Astrocyte of the spinal cord (primary cell): Measurements from ENCODE around the gene TRIM22.
A peak's percentile ranks its signal among the peaks of the same experiment; 100 is the strongest.
"Not testable (repeated sequence)": the region's sequence is repeated elsewhere in the genome, so short reads cannot be mapped to it uniquely, and the experiment has no call there.

ENCODE experiments used
- DNase-seq: peaks from one replicate; pipeline ENCODE4 v3.0.0; 2011; ENCODE audit warnings: low read depth, low spot score
- H3K4me3 ChIP-seq: 2 replicates; pipeline ENCODE4 v1.5.1; 2011; ENCODE audit warnings: low read depth, mild to moderate bottlenecking, low read length, moderate library complexity
- CTCF ChIP-seq: IDR thresholded peaks from 2 replicates; pipeline ENCODE4 v1.5.1; 2012; ENCODE audit warnings: low read depth, mild to moderate bottlenecking, low read length, inconsistent platforms
- in situ Hi-C: cut with HindIII; loops from 2 replicates; pipeline ENCODE4 v1.10.0; 2017; ENCODE audit warnings: low sequenced_read_pairs

TRIM22 gene

GRCh38 chr11:5663511-5663910 lies 26.1 kb upstream of the TRIM22 start:
- no peak overlapping the region for H3K4me3 ChIP-seq
- no peak for TF ChIP-seq CTCF
- in situ Hi-C loops, result no loop called here
- DNase-seq, result no peak

DNA sequence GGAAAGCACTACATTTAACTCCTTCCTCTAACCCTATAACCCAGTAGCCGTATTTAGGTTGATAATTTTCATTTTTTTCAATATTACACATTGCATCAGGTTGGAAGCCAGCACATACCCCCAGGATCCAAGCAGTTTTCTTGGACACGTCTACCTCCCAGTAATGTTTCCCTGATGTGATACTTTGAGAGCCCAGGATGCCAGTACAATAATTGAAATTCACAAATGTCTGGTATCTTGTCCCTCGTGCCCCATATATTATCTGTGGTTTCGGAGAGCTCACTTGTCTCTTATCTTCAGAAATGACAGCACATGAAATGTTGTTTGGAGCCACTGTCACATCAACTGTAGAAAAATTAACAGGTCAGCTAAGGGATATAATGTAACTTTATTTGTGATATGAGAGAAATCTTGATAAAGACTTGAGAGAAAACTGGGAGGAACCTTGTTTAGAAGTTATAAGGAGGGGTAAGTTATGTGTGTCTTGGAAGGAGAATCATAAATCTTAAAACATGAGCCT lies 24.5 kb upstream of the TRIM22 start:
- in situ Hi-C loops, result no loop called here
- TF ChIP-seq CTCF, result no peak
- H3K4me3 ChIP-seq, result no peak overlapping the region
- no peak for DNase-seq

GRCh38 chr11:5665746-5666401 lies 23.7 kb upstream of the TRIM22 start:
- in situ Hi-C loops, result no loop called here
- H3K4me3 ChIP-seq, result no peak overlapping the region
- no peak for TF ChIP-seq CTCF
- DNase-seq, result peak; percentile 8

- TF ChIP-seq CTCF, result no peak
- H3K4me3 ChIP-seq, result no peak overlapping the region
- peak; percentile 36 for DNase-seq
- in situ Hi-C loops, result no loop called here
Measured at GRCh38 chr11:5666402-5666793, 23.2 kb upstream of the TRIM22 start.

DNA sequence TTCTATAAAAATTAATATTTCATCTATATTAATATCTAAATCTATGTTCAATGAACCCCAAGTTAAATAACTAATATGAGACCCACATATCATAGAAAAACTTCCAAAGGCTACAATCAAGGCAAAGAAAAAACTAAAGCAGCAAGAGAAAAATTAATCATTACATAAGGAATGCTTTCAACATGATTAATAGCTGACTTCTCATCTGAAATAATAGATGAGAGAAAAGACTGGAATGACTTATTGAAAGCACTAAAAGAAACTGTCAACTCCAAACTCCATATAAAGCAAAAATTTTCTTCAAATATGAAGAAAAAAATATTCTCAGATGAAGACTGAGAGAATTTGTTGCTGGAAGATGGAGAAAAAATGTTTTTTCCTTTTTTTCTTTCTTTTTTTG lies 17.8 kb upstream of the TRIM22 start:
- H3K4me3 ChIP-seq, result no peak overlapping the region
- TF ChIP-seq CTCF, result no peak
- in situ Hi-C loops, result no loop called here
- no peak for DNase-seq

GRCh38 chr11:5674391-5674790 lies 15.2 kb upstream of the TRIM22 start:
- no peak overlapping the region for H3K4me3 ChIP-seq
- no peak for TF ChIP-seq CTCF
- no peak for DNase-seq
- in situ Hi-C loops, result no loop called here

GRCh38 chr11:5679811-5680210 lies 9.8 kb upstream of the TRIM22 start:
- no peak for TF ChIP-seq CTCF
- in situ Hi-C loops, result no loop called here
- peak; percentile 14 for DNase-seq
- no peak overlapping the region for H3K4me3 ChIP-seq

- H3K4me3 ChIP-seq, DNase-seq, in situ Hi-C loops: not testable (repeated sequence)
Measured at GRCh38 chr11:5682890-5683441, 6.6 kb upstream of the TRIM22 start.

DNA sequence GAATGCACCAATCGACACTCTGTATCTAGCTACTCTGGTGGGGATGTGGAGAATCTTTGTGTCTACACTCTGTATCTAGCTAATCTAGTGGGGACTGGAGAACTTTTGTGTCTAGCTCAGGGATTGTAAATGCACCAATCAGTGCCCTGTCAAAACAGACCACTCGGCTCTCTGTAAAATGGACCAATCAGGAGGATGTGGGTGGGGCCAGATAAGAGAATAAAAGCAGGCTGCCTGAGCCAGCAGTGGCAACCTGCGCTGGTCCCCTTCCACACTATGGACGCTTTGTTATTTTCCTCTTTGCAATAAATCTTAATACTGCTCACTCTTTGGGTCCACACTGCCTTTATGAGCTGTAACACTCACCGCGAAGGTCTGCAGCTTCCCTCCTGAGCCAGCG lies 6.0 kb upstream of the TRIM22 start:
- DNase-seq, H3K4me3 ChIP-seq: not testable (repeated sequence)

More for the DNA sequence above, 6.0 kb upstream of the TRIM22 start:
- in situ Hi-C loops, result not testable (repeated sequence)
